Measurements from ENCODE around the gene FOS. TPM values are rescaled to one million over a fixed set of nuclear protein-coding genes. Genes with fewer than 3 reads are reported as not detected.
"Not testable (repeated sequence)": the region's sequence is repeated elsewhere in the genome, so short reads cannot be mapped to it uniquely, and the experiment has no call there.

Gene FOS
- total RNA-seq, 1 experiment from 2014 or later = 12.6 TPM

DNA sequence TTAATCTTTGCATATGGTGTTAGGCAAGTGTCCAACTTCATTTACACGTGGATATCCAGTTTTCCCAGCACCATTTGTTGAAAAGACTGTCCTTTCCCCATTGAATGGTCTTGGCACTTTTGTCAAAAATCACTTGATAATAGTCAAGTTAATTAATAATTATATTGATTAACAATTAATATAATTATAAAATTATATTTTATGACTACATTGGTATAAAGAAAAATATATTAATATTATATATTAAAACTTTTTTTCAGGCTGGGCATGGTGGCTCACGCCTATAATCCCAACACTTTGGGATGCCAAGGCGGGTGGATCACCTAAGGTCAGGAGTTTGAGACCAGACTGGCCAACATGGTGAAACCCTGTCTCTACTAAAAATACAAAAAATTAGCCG lies 27.8 kb downstream of the FOS start:
- not testable (repeated sequence) for DNase-seq (ENCODE audit: low read depth)
- in situ Hi-C loops (cut with HindIII; ENCODE audit: low pct_unique_long_range_greater_than_20kb, low sequenced_read_pairs) = loop anchor here (10.0 kb wide), 1 partner anchor 182 kb away; the partner anchor contains the start of gene NEK9

DNA sequence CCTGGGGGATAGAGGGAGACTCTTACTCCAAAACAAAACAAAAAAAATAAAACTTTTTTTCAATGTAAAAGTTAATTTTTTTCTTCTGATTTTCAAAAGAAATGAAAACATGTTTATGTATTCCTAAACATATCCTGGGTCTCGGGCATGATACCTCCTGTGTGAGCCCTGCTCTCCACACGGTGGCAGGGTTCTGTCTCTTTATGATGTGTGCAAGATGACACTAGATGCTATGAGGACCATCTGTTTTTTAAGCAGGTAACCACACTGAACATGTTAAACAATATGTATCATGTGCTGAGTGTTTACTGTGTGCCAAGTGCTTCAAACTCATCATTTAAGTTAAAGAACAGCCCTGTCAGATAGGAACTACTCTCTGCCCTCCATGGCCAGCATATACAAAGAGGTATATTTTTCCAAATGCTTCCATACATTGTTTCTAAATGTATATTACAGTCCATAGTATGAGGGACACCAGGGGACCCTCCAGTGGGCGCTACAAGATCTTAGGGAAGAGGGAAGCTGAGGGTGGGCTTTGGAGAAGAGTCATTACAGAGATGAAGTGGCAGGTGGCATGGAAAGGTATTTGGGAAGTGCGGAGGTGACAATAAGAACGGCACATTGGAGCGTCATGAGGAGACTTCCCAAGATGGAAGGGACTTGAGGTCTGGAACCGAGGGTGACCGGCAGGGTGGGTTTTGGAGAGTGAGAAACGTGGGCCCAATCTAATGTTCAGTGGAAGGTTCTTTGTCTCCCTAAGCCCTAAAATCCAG lies 28.5 kb downstream of the FOS start:
- in situ Hi-C loops (cut with HindIII; ENCODE audit: low pct_unique_long_range_greater_than_20kb, low sequenced_read_pairs) = loop anchor here (10.0 kb wide), 1 partner anchor 182 kb away; the partner anchor contains the start of gene NEK9
- DNase-seq (ENCODE audit: low read depth) = no peak

DNA sequence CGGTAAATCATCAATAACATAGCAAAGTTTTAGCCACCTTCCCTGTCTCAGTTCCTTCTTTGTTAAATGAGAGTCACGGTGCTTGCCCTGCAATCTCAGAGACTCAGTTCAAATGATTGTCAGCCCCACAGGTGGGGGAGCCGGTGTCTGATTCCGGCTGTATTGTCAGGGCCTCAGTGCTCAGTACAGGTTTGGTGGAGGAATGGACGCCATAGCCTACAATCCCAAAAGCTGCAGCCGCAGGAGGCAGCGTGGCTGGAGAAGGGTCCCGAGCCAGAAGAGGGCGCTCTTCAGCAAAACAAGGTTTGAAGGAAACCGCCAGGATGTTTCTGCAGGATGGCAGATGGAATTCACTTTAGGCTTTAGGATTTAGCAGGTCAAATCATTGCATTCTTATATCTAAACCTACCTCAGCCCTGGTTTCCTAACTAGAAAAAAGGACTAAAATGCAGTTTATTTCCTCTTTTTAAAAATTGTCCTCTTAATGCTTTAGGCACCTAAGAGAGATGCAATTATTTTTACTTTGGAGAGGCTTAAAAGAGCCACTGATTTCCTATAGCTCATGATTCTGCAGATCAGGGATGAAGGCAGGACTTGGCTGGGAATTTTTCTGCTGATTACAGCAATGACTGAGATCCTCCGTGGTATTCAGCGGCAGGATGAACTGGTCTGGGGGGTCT lies 29.2 kb downstream of the FOS start:
- DNase-seq (ENCODE audit: low read depth) = peak; percentile 53
- in situ Hi-C loops (cut with HindIII; ENCODE audit: low pct_unique_long_range_greater_than_20kb, low sequenced_read_pairs) = loop anchor here (10.0 kb wide), 1 partner anchor 183 kb away; the partner anchor contains the start of gene NEK9

DNA sequence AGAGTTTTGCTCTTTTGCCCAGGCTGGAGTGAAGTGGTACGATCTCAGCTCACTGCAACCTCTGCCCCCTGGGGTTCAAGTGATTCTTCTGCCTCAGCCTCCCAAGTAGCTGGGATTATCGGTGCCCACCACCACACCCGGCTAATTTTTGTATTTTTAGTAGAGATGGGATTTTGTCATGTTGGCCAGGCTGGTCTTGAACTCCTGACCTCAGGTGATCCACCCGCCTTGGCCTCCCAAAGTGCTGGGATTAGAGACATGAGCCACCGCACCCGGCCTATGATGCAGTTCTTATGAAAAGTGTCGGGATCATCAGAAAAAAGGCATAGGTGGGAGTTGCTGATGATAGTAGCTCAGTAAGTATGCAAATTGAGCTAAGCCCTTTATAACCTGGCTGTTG lies 30.4 kb downstream of the FOS start:
- in situ Hi-C loops (cut with HindIII; ENCODE audit: low pct_unique_long_range_greater_than_20kb, low sequenced_read_pairs) = loop anchor here (10.0 kb wide), 1 partner anchor 184 kb away; the partner anchor contains the start of gene NEK9

DNA sequence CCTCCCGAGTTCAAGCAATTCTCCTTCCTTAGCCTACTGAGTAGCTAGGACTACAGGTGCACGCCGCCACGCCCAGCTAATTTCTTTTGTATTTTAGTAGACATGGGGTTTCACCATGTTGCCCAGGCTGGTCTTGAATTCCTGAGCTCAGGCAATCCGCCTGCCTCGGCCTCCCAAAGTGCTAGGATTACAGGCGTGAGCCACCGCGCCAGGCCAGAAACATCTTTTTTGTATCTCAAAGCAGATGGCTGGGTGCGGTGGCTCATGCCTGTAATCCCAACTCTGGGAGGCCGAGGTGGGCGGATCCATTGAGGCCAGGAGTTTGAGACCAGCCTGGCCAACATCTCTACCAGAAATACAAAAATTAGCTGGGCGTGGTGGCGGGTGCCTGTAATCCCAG lies 30.9 kb downstream of the FOS start:
- DNase-seq (ENCODE audit: low read depth) = not testable (repeated sequence)
- in situ Hi-C loops (cut with HindIII; ENCODE audit: low pct_unique_long_range_greater_than_20kb, low sequenced_read_pairs) = loop anchor here (10.0 kb wide), 1 partner anchor 185 kb away; the partner anchor contains the start of gene NEK9

More for the DNA sequence above, 30.4 kb downstream of the FOS start:
- DNase-seq (ENCODE audit: low read depth) = not testable (repeated sequence)

DNA sequence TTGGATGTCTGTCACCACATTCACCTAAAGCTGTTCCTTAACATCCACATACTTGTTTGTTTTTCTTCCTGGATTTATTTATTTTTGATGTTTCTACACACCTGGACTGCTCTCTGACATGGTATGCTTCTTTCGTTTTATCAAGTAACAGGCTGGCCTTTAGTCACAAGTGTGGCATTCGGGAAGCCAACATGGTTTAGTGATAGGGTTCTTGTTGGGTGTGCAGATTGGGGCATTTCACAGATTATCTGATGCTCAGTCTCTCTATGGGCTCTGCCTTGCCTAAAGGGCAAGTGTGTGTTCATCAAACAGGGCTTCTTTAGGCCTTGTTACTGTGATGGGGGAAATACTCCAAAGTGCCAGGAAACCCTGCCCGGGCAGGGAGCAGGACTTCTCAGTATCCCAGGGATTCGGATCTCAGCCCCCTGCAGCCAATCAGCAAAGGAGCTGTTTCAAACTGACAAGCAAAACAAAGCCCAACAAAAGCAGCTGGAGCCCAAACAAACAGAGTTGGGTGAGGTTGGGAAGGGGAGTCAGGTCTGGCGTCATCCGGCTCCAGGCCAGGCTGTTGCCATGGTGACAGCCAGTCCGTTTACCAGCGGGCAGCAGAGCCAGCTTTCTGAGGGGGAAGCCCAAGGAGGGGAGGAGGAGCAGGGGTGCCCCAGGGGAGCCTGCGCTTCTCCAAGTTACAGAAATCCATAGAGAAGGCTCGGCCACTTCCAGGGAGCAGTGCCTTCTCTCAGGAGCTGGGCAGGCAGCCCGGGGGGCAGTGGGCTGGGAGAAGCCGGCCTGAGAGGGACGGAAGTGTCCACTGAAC lies 31.9 kb downstream of the FOS start:
- in situ Hi-C loops (cut with HindIII; ENCODE audit: low pct_unique_long_range_greater_than_20kb, low sequenced_read_pairs) = no loop called here
- no peak for DNase-seq (ENCODE audit: low read depth)

DNA sequence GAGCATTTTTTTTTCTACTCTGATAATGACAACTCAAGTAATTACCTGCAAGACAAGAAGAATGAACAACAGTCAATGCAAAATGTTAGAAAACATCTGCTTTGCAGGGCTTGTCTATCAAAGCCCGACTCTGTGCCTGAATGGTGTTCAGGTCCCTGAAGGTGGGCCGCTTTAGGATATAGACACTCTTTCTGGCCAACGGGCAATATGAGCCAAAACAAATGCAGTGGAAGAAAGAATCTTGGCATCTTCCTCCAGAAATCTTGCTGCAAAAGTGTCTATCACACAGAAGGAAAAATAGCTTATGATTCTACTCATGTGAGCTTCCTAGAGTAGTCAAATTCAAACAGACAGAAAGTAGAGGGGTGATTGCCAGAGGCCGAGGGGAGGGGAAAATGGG lies 32.7 kb downstream of the FOS start:
- in situ Hi-C loops (cut with HindIII; ENCODE audit: low pct_unique_long_range_greater_than_20kb, low sequenced_read_pairs) = no loop called here
- no peak for DNase-seq (ENCODE audit: low read depth)

DNA sequence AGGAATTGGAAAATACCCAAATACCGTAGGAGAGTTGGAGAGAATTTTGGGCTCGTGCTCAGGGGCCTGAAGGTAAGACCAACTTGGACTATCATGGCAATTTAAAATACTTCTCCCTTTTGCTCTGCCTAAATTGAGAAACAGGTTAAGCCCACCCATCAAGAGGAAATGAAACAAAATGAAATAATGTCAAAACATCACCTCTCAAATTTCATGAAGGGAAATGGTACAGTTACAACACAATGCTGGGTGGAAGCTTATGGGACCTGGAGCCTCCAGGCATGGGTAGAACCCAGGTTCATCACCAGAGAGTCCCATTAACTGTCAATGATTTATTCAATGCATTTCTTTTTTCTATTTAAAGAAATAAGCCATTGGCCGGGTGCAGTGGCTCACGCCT lies 33.7 kb downstream of the FOS start:
- DNase-seq (ENCODE audit: low read depth) = no peak
- in situ Hi-C loops (cut with HindIII; ENCODE audit: low pct_unique_long_range_greater_than_20kb, low sequenced_read_pairs) = no loop called here

DNA sequence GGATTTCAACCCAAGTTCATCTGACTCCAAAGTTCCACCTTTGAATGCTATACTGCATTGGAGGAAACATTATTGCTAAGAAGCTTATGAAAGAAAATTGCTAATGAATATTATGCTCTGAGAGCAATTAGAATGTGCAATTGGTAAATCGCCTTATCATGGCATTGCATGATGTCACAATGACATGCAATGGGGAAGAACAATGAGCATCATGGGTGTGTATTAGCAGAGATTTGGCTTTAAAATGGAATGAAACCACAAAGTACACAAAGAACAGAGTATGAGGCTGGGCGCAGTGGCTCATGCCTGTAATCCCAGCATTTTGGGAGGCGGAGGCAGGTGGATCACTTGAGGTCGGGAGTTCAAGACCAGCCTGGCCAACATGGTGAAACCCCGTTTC lies 34.7 kb downstream of the FOS start:
- DNase-seq (ENCODE audit: low read depth) = no peak
- in situ Hi-C loops (cut with HindIII; ENCODE audit: low pct_unique_long_range_greater_than_20kb, low sequenced_read_pairs) = no loop called here

DNA sequence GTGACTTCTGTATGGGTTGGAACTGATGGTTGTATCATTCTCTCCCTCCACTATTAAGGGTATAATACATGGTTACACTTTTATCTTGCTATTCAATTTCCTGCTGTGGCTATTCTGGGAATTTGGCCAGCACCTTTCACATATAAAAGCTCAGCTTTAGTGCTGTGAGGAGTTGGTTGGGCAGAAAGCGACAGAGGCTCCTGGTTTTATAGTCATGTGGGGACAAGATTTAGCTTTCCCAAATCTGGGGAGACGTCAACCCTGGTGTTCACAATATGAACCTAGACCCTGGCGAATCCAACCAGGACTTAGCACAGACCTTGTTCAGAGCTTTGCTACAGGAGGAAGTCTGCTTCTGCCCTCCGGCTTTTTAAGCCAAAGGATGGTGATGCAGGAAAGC lies 36.5 kb downstream of the FOS start:
- DNase-seq (ENCODE audit: low read depth) = no peak
- in situ Hi-C loops (cut with HindIII; ENCODE audit: low pct_unique_long_range_greater_than_20kb, low sequenced_read_pairs) = no loop called here

DNA sequence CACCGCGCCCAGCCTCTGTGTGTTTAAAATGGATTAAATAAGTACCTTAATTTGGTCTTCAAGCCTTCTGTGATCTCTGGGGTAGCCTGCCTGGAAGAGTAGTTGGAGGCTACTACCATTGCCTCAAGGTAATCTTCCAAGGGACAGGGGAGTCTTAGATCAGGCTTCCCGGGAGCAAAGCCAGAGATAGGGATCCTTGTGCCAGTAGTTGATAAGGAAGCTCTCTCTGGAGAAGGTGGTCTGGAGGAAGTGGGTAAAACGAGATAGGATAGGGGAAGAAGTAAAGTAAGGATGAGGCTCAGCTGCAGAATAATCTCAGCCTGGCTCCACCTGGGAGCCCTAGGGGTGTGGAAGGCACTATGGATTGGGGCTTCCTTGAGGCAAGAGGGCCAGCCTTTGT lies 38.5 kb downstream of the FOS start:
- in situ Hi-C loops (cut with HindIII; ENCODE audit: low pct_unique_long_range_greater_than_20kb, low sequenced_read_pairs) = no loop called here
- DNase-seq (ENCODE audit: low read depth) = no peak

DNA sequence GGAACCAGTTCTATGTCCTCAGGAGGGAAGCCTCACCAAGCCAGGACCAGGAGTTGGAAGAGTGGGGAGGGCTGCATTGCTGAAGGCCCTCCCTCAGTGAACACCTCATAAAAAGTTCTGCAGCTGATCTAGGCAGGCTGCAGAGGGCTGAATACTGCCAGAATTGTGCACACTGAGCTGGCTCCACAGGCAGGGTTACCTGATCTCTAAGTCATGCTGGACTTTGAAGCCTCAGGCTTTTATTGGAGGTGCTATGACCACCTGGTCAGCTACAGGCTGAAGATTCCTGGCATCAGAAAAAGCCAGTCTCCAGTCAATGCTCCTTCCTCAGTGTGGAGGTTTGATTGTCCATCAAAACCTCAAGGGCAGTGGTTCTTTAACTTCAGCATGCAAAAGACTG lies 39.7 kb downstream of the FOS start:
- DNase-seq (ENCODE audit: low read depth) = no peak
- in situ Hi-C loops (cut with HindIII; ENCODE audit: low pct_unique_long_range_greater_than_20kb, low sequenced_read_pairs) = no loop called here

DNA sequence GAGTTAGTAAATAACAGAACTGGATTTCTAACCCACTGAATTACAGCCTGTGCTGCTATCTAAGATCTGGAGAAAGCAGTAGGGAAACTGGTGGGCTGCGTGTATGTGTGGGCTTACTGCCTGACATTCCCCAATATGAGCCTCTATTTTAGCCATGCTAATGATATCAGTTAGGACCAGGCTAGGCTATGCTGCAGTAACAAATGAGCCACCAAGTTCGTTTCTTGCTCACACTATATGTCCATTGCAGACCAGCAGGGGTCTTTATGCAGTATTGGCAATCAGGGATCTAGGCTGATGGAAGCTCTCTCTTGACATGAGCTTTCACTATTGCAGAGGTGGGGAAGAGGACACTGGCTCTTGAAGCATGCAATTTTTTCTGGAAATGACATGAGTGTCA lies 40.4 kb downstream of the FOS start:
- in situ Hi-C loops (cut with HindIII; ENCODE audit: low pct_unique_long_range_greater_than_20kb, low sequenced_read_pairs) = no loop called here

DNA sequence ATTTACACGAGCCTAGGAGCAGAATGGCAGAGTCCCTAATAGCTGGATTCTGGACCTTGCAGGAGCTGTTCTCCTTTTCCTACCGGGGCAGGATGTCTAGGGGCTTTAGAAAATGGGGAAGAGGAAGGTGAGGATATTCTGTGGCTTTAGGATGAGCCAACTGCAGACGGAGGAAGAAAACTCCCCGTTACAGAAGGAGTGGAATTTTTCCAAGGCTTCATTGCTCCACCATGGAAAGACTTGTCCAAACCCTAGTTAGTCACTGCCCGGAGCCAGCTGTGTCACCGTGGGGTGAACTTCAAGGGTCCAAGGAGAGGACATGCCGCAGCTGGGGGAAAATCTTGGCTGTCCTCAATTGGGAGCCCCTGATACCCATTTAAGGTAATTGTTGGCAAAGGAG lies 41.6 kb downstream of the FOS start:
- no peak for DNase-seq (ENCODE audit: low read depth)
- in situ Hi-C loops (cut with HindIII; ENCODE audit: low pct_unique_long_range_greater_than_20kb, low sequenced_read_pairs) = no loop called here

More for the DNA sequence above, 40.4 kb downstream of the FOS start:
- DNase-seq (ENCODE audit: low read depth) = no peak

DNA sequence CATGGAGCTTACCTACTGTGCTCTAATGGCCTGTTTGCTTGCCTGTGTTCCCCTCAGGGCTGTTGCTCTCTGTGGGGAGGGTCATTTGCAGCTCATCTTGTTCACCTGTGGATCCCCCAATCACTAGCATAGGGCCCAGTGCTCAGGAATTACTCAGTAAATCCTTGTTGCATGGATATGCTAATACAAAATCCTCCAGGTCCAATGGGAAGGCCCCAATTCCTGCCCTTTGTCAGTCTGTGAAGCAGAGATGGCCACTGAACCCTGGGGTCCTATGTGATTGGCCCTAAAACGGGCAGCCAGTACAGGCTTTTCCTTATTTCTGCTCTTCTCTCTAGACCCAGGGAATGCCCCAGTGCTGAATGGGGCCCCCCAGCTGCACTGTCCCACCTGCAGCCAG lies 44.1 kb downstream of the FOS start:
- no peak for DNase-seq (ENCODE audit: low read depth)
- in situ Hi-C loops (cut with HindIII; ENCODE audit: low pct_unique_long_range_greater_than_20kb, low sequenced_read_pairs) = no loop called here

DNA sequence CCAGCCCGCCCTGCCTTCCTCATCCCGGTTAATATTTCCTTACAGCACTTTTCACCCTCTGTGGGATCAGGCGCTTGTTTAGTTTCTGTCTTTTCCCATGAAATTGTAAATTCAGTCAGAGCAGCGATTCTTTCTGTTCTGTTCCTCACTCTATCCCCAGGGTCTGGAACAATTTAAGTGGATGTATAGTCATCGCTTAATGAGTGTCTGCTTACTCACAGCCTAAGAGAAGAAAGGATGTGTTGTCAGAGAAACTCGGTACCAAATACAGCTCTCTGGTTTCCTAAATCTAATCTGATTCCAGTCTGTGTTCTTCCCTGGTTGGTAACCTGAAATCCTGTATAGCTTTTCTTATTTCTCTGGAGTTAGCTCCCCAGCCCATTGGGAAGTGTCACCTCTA lies 44.9 kb downstream of the FOS start:
- no peak for DNase-seq (ENCODE audit: low read depth)
- in situ Hi-C loops (cut with HindIII; ENCODE audit: low pct_unique_long_range_greater_than_20kb, low sequenced_read_pairs) = no loop called here

DNA sequence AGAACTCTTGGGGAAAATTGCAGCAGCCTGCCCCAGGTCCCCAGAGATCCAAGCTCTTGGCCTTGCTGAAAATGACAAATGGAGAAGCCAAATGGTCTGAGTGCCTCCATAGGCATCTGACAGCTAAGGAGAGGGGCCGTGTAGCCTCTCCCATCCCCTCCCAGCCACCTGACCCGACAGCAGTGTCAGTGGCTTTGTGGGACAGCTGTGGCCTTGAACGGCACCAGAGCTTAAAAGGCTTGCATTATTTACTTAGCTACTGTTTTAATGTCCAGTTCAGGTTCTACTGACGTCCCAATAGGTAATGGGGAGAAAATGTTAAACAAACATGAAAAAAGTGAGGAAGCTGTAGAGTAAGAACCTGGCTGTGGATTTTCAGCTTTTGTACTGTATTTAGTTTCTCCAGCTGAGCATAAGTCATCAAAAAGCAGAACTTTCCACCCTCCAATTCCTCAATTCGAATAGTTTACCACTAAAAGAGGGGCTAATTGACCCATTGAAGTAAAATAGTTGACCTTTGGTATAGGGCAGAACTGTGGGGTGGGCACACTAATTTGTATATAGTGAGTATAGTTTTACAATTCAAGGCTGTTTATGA lies 50.0 kb downstream of the FOS start:
- no peak for DNase-seq (ENCODE audit: low read depth)
- in situ Hi-C loops (cut with HindIII; ENCODE audit: low pct_unique_long_range_greater_than_20kb, low sequenced_read_pairs) = no loop called here

DNA sequence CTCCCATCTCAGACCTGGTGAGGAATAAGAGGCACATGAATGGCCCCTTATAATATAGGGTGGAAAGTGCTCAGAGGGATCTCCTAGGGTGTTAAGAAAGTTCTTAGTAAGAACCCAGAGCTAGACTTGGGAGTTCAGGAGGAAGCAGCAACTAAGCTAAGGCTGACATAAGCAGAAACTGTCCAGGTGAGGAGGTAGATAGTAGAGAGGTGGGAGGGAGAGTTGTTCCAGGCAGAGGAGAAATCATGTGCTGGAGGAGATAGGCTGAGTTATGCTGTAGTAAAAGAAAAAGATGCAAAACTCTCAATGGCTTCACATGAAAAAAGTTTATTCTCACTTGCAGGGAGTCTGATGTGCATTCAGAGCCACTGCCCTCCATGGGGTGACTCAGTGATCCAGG lies 50.7 kb downstream of the FOS start:
- DNase-seq (ENCODE audit: low read depth) = no peak
- in situ Hi-C loops (cut with HindIII; ENCODE audit: low pct_unique_long_range_greater_than_20kb, low sequenced_read_pairs) = no loop called here
